Activated naive CD8-positive, alpha-beta T cell treated with anti-CD3 and anti-CD28 coated beads, Interleukin-2, amount 50 U/mL, for 24 hours (primary cell): ENCODE measurements around the gene KCNK3.

ENCODE experiments used
- ATAC-seq: fragments of 150-1000 bp; cut with Tn5 transposase; one replicate; pipeline ENCODE4 v1.10.0; 2021
- DNase-seq: peaks from one replicate; pipeline ENCODE4 v3.0.0; 2021
- H3K27ac Mint-ChIP-seq: one replicate; pipeline ENCODE4 v1.8.0; 2021; ENCODE audit warnings: mild to moderate bottlenecking, mixed read lengths
- H3K27me3 Mint-ChIP-seq: one replicate; pipeline ENCODE4 v1.8.0; 2021; ENCODE audit warnings: mixed read lengths
- H3K36me3 Mint-ChIP-seq: one replicate; pipeline ENCODE4 v1.8.0; 2021; ENCODE audit warnings: low read depth, mixed read lengths
- H3K4me1 Mint-ChIP-seq: one replicate; pipeline ENCODE4 v1.8.0; 2021; ENCODE audit warnings: mixed read lengths
- H3K4me3 Mint-ChIP-seq: one replicate; pipeline ENCODE4 v1.8.0; 2021; ENCODE audit warnings: mild to moderate bottlenecking, moderate library complexity, mixed read lengths
- H3K9me3 Mint-ChIP-seq: one replicate; pipeline ENCODE4 v1.8.0; 2021; ENCODE audit warnings: mixed read lengths

Gene KCNK3

DNA sequence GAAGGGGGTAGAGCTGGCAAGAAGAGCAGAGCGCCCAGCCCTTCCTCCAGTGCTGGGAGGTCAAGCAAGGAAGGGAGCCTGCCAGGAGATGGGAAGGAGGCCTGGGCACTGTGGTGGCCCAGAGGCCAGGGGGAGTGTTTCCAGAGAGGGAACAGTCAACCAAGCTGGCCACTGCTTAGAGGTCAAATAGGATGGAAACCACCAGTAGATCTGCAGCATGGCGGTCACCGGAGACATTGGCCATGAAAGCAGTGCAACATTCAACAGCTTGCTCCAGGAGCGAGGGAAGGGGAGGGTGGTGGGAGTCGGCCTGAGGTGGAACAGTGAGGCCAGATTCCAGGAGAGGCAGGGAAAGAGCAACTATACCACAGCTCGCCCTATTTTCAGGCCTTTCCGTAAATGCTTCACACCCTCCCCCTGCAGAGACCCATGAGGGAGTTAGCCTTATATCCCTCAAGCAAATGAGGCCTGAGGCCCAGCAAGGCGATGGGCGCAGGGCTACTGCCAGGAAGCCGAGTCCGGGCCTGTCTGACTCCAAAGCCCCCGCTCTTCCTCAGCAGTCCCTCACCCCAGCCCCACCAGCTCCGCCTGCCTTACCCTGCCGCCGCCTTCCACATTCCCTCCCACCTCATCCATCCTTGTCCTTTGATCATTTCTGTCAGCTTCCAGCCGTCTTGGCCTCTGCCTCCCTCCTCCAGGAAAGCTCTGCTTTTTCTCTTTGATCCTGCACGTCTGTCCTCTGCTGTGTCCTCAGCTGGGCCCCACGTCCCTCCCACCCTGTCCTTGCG lies 17.0 kb downstream of the KCNK3 start:
- Mint-ChIP-seq H3K27me3 (peaks cover 2% of the 10 kb centered on the region), H3K4me3 (no peak overlapping the region), H3K36me3 (no peaks in the 10 kb centered on the region), H3K9me3 (no peaks in the 10 kb centered on the region), H3K4me1 (no peaks in the 10 kb centered on the region), H3K27ac (no peak overlapping the region)
- DNase-seq (no peak), ATAC-seq (no peak)

GRCh38 chr2:26710145-26710544 lies 17.6 kb downstream of the KCNK3 start:
- peaks cover 2% of the 10 kb centered on the region for H3K27me3 Mint-ChIP-seq
- no peak overlapping the region for H3K4me3 Mint-ChIP-seq
- H3K36me3 Mint-ChIP-seq, result no peaks in the 10 kb centered on the region
- DNase-seq (no peak), ATAC-seq (no peak)
- H3K4me1 Mint-ChIP-seq, result no peaks in the 10 kb centered on the region
- no peak overlapping the region for H3K27ac Mint-ChIP-seq
- no peaks in the 10 kb centered on the region for H3K9me3 Mint-ChIP-seq

DNA sequence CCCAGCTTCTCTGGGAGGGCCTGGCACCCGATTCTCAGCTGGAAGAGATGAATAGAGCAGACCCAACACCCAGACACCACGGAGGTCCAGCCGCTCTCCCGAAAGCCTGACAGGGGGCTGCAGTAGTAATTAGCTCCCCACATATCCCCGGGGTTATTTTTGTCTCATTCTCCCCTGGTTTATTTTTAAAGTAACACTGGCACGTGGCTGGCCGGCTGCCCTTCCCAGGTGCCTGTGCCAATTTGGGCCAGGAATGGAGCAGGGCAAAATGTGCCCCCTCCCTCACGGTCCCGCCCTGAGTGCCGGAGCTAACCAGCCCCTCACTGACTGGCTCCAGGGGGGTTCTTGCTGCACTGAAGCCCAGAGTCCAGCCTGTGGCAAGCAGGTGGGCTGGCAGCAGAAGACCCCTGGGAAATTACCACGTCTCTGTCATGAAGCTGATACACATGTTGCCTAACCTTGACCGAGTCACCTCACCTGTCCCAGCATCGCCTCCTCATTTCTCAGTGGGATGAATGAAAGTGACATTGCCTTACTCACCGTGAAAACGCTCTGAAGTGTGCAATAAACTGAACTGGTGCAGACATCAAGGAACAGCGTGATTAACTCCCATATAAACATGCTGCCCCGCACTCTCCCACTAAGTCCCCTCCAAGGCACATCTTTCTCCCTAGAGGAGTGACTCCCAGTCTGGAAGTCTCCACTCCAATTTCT lies 18.4 kb downstream of the KCNK3 start:
- Mint-ChIP-seq H3K9me3 (no peaks in the 10 kb centered on the region), H3K27ac (no peak overlapping the region), H3K27me3 (no peaks in the 10 kb centered on the region), H3K4me1 (no peaks in the 10 kb centered on the region), H3K36me3 (no peaks in the 10 kb centered on the region), H3K4me3 (no peak overlapping the region)
- ATAC-seq, result no peak
- DNase-seq, result no peak

- no peaks in the 10 kb centered on the region for H3K27me3 Mint-ChIP-seq
- ATAC-seq (no peak), DNase-seq (no peak)
- H3K4me3 Mint-ChIP-seq, result no peak overlapping the region
- no peak overlapping the region for H3K27ac Mint-ChIP-seq
- no peaks in the 10 kb centered on the region for H3K9me3 Mint-ChIP-seq
- H3K36me3 Mint-ChIP-seq, result no peaks in the 10 kb centered on the region
- no peaks in the 10 kb centered on the region for H3K4me1 Mint-ChIP-seq
Observed at GRCh38 chr2:26711457-26712161, 19.1 kb downstream of the KCNK3 start.

DNA sequence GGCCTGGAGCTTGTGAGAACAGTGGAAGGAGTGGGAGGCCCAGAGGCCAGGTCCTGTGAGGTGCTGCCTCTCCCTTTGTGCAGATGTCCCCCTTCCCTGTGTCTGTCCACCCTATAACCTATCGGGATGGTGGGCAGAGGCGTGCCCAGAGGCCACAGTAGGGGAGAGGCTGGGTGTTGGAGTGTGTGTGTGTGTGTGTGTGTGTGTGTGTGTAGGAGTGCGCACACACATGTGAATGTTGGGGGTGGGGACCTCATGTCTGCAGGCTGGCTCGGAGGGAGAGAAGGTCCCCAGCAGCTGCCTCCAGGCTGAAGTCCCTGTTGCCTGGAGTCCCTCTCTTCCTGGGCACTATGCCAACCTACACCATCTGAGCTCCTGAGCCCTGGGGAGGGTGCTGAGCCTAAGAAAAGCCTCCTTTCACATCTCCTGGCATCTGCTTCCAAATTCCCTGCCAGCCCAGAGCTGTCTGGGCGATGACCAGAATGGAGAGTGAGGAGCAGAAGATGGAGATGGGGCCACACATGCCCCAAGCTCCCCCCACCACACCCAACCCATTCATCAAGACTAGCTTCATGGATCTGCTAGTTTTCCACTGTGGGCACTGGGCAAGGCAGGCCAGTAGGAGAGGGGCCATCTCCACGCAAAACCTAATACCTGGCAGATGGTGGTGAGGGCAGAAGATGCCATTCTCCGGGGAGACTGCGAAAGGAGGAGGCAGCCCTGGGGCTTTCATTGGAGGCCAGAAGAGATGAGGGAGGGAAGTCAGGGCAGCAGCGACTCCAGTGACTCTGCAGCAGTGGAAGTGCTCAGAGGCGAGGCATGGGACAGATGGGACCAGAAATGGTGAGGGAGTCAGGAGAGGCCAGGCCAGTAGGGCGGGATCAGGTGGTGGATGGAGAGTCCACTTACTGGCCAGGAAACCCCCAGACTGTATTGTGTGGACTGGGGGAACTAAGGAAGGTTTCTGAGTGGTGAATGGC lies 20.3 kb downstream of the KCNK3 start:
- Mint-ChIP-seq H3K9me3 (no peaks in the 10 kb centered on the region), H3K36me3 (no peaks in the 10 kb centered on the region), H3K4me3 (no peak overlapping the region)

DNA sequence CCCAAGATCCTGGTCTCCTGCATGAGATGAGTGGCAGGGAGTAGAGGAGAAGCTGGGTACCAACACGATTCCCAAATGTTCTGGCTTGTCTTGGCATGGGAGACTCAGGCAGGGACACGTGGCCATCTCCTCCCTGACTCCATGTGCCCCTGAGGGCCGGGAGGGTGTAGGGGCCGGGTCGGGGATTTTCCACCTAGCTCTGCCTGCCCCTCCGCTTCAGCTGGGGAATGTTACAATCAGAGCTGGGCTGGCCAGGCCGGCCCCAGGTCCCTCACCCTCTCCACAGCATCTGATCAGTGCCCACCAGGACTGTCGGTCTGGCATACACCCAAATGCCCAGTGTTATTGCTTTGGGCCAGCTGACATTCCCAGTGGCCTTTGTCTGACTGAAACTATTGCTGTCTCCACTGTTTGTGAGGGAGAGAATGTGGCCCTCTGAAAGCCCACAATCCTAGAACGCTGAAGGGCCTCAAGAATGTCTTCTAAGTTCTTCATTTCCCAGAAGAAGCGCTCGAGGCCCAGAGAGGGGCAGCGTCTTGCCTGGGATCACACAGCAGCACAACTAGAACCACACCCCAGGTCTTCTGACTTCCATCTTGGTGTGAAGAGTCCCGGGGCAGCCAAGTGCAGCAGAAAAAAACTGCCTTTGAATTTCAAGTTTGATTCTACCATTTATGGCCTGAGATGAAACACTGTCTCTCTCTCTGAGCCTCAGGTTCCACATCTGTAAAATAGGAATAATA lies 23.2 kb downstream of the KCNK3 start:
- no peaks in the 10 kb centered on the region for H3K27me3 Mint-ChIP-seq
- no peak for DNase-seq

More for the DNA sequence above, 20.3 kb downstream of the KCNK3 start:
- DNase-seq, result no peak
- Mint-ChIP-seq H3K27ac (no peak overlapping the region), H3K4me1 (no peaks in the 10 kb centered on the region), H3K27me3 (no peaks in the 10 kb centered on the region)
- no peak for ATAC-seq

DNA sequence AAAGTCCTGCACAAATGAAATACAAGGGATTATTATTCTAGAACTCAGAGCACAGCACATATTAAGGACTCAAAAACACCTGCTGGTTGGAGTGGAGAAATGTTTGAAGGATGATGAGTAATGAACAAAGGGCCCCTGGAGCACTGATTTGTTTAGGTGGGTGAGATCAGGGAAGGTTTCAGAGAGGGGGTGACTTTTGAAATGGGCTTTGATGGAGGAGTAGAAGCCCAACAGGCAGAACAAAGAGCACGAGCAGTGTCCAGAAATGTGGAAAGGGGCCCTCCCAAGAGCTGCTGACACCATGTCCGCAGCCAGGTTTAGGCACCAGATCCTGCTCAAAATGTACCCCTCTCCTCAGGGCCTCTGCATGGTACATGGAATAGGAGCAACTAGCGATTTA lies 23.8 kb downstream of the KCNK3 start:
- Mint-ChIP-seq H3K4me3 (no peak overlapping the region), H3K36me3 (no peaks in the 10 kb centered on the region), H3K27me3 (no peaks in the 10 kb centered on the region), H3K4me1 (no peaks in the 10 kb centered on the region), H3K27ac (no peak overlapping the region), H3K9me3 (no peaks in the 10 kb centered on the region)
- ATAC-seq (no peak), DNase-seq (no peak)

More for the DNA sequence above, 23.2 kb downstream of the KCNK3 start:
- Mint-ChIP-seq H3K27ac (no peak overlapping the region), H3K4me3 (no peak overlapping the region), H3K9me3 (no peaks in the 10 kb centered on the region), H3K4me1 (no peaks in the 10 kb centered on the region), H3K36me3 (no peaks in the 10 kb centered on the region)
- no peak for ATAC-seq

- no peak overlapping the region for H3K27ac Mint-ChIP-seq
- H3K27me3 Mint-ChIP-seq, result no peaks in the 10 kb centered on the region
- H3K4me1 Mint-ChIP-seq, result no peaks in the 10 kb centered on the region
- no peaks in the 10 kb centered on the region for H3K9me3 Mint-ChIP-seq
- DNase-seq (no peak), ATAC-seq (no peak)
- no peaks in the 10 kb centered on the region for H3K36me3 Mint-ChIP-seq
- no peak overlapping the region for H3K4me3 Mint-ChIP-seq
Observed at GRCh38 chr2:26716769-26717168, 24.2 kb downstream of the KCNK3 start.

- Mint-ChIP-seq H3K36me3 (no peaks in the 10 kb centered on the region), H3K4me1 (no peaks in the 10 kb centered on the region), H3K4me3 (no peak overlapping the region), H3K27ac (no peak overlapping the region), H3K27me3 (no peaks in the 10 kb centered on the region), H3K9me3 (no peaks in the 10 kb centered on the region)
- DNase-seq (no peak), ATAC-seq (no peak)
Observed at GRCh38 chr2:26717362-26717761, 24.8 kb downstream of the KCNK3 start.

DNA sequence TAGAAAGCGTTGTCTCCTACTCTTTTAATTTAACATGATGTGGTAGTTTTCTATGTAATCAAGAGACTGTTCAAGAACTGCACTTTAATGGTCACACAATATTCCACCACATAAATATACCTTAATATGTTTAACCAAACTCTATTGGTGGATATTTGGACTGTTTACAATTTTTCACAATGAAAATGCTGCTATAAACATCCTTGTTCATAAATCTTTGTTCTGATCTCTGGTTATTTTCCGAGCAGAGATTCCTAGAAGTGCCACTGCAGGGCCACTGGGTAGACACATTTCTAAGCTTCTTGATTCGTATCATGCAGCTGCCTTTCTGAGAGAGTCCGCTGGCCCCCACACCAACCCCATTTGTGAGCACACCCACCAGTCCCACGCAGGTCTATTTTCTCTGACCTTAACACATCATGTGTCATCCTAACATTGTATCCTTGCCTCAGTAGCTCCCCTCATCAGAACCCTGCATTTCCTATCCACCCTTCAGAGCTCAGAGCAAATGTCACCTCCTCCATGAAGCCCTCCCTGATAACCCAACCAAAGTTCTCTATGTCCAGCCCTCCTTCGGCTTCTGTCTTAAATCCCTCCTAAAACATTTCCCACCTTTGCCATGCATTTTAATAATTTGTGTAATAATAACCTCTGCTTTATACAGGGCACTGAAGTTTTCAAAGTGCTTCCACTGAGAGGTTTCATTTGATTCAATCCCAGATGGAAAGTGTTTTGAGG lies 26.6 kb downstream of the KCNK3 start:
- DNase-seq (no peak), ATAC-seq (no peak)
- Mint-ChIP-seq H3K36me3 (no peaks in the 10 kb centered on the region), H3K4me3 (no peak overlapping the region), H3K27ac (no peak overlapping the region), H3K27me3 (no peaks in the 10 kb centered on the region), H3K9me3 (no peaks in the 10 kb centered on the region), H3K4me1 (no peaks in the 10 kb centered on the region)

- Mint-ChIP-seq H3K4me3 (no peak overlapping the region), H3K9me3 (no peaks in the 10 kb centered on the region), H3K27ac (no peak overlapping the region), H3K4me1 (no peaks in the 10 kb centered on the region), H3K27me3 (no peaks in the 10 kb centered on the region), H3K36me3 (no peaks in the 10 kb centered on the region)
- ATAC-seq (no peak), DNase-seq (no peak)
Observed at GRCh38 chr2:26720322-26721114, 28.0 kb downstream of the KCNK3 start.

- Mint-ChIP-seq H3K36me3 (no peaks in the 10 kb centered on the region), H3K4me3 (no peak overlapping the region), H3K27ac (no peak overlapping the region), H3K9me3 (no peaks in the 10 kb centered on the region), H3K27me3 (no peaks in the 10 kb centered on the region), H3K4me1 (no peaks in the 10 kb centered on the region)
- ATAC-seq (no peak), DNase-seq (no peak)
Observed at GRCh38 chr2:26721115-26722032, 28.9 kb downstream of the KCNK3 start.
